WTC11 (cell line): ENCODE results near the gene CAPSL. TPM values are rescaled to one million over a fixed set of nuclear protein-coding genes. Genes with fewer than 3 reads are reported as not detected.

Source experiments
- ATAC-seq: fragments of 200-7000 bp; cut with Tn5 transposase; 2 replicates; pipeline ENCODE4 v1.10.0; 2021; ENCODE audit warnings: mild to moderate bottlenecking, moderate library complexity
- CTCF ChIA-PET: fragments of 300-600 bp; sonication (Branson Sonifier 250); formaldehyde crosslinking; loops from one replicate; lab custom pipeline; 2021; ENCODE audit warnings: antibody characterized with exemption; lab: Charles Lee
- POLR2A ChIA-PET: fragments of 350-600 bp; sonication (Branson Sonifier 250); formaldehyde crosslinking; loops from one replicate; lab custom pipeline; 2021; ENCODE audit warnings: antibody characterized with exemption; lab: Charles Lee
- DNase-seq: peaks from one replicate; pipeline ENCODE4 v3.0.0; 2021; ENCODE audit warnings: low spot score
- H3K27ac Mint-ChIP-seq: 2 replicates; pipeline ENCODE4 v1.8.0; 2021; ENCODE audit warnings: mixed read lengths
- H3K27me3 Mint-ChIP-seq: 2 replicates; pipeline ENCODE4 v1.8.0; 2021; ENCODE audit warnings: low read depth, mild to moderate bottlenecking, moderate library complexity, mixed read lengths
- H3K36me3 Mint-ChIP-seq: 2 replicates; pipeline ENCODE4 v1.8.0; 2021; ENCODE audit warnings: mixed read lengths
- H3K4me1 Mint-ChIP-seq: 2 replicates; pipeline ENCODE4 v1.8.0; 2022; ENCODE audit warnings: mixed read lengths
- H3K4me3 Mint-ChIP-seq: 2 replicates; pipeline ENCODE4 v1.8.0; 2021; ENCODE audit warnings: mild to moderate bottlenecking, moderate library complexity, mixed read lengths
- H3K9me3 Mint-ChIP-seq: 2 replicates; pipeline ENCODE4 v1.8.0; 2021; ENCODE audit warnings: mixed read lengths
- CDX4 ChIP-seq: fragments of 250-450 bp; sonication (Bioruptor Pico); IDR thresholded peaks from 2 replicates; pipeline ENCODE4 v1.9.0; 2021; ENCODE audit warnings: moderate library complexity, mild to moderate bottlenecking, inconsistent platforms, borderline replicate concordance
- CREM ChIP-seq: sonication (generic); formaldehyde crosslinking; IDR thresholded peaks from 2 replicates; pipeline ENCODE4 v1.8.1; 2022; ENCODE audit warnings: mild to moderate bottlenecking, missing genetic modification reagents, moderate library complexity
- ETV6 ChIP-seq: sonication (generic); formaldehyde crosslinking; IDR thresholded peaks from 2 replicates; pipeline ENCODE4 v1.8.1; 2022; ENCODE audit warnings: mild to moderate bottlenecking, missing genetic modification reagents
- FOXK1 ChIP-seq: sonication (generic); formaldehyde crosslinking; IDR thresholded peaks from 2 replicates; pipeline ENCODE4 v1.8.0; 2022; ENCODE audit warnings: mild to moderate bottlenecking, moderate library complexity, missing genetic modification reagents
- JUN ChIP-seq: sonication (generic); formaldehyde crosslinking; IDR thresholded peaks from 2 replicates; pipeline ENCODE4 v1.8.0; 2023; ENCODE audit warnings: mild to moderate bottlenecking, missing genetic modification reagents
- MYBL2 ChIP-seq: sonication (generic); formaldehyde crosslinking; IDR thresholded peaks from 2 replicates; pipeline ENCODE4 v1.8.1; 2023; ENCODE audit warnings: mild to moderate bottlenecking, moderate library complexity, missing genetic modification reagents
- NFATC4 ChIP-seq: fragments of 250-450 bp; sonication (Bioruptor Pico); IDR thresholded peaks from 2 replicates; pipeline ENCODE4 v1.9.0; 2021; ENCODE audit warnings: mild to moderate bottlenecking
- NR2C2 ChIP-seq: sonication (generic); formaldehyde crosslinking; IDR thresholded peaks from 2 replicates; pipeline ENCODE4 v1.8.0; 2022; ENCODE audit warnings: mild to moderate bottlenecking, missing genetic modification reagents
- NR3C1 ChIP-seq: sonication (generic); formaldehyde crosslinking; conservative IDR thresholded peaks from 2 replicates; pipeline ENCODE4 v1.8.1; 2023; ENCODE audit warnings: low read depth, mild to moderate bottlenecking, missing genetic modification reagents
- RELA ChIP-seq: sonication (generic); formaldehyde crosslinking; IDR thresholded peaks from 2 replicates; pipeline ENCODE4 v1.8.1; 2022; ENCODE audit warnings: missing genetic modification reagents, mild to moderate bottlenecking, borderline replicate concordance
- SOX15 ChIP-seq: fragments of 250-450 bp; sonication (Bioruptor Pico); IDR thresholded peaks from 2 replicates; pipeline ENCODE4 v1.9.0; 2021; ENCODE audit warnings: mild to moderate bottlenecking
- TEAD1 ChIP-seq: sonication (generic); formaldehyde crosslinking; IDR thresholded peaks from 2 replicates; pipeline ENCODE4 v1.8.0; 2022; ENCODE audit warnings: mild to moderate bottlenecking, missing genetic modification reagents
- USF2 ChIP-seq: sonication (generic); formaldehyde crosslinking; IDR thresholded peaks from 2 replicates; pipeline ENCODE4 v1.8.1; 2023; ENCODE audit warnings: mild to moderate bottlenecking, missing genetic modification reagents, moderate library complexity
- ZBTB21 ChIP-seq: sonication (generic); formaldehyde crosslinking; IDR thresholded peaks from 2 replicates; pipeline ENCODE4 v1.8.1; 2023; ENCODE audit warnings: mild to moderate bottlenecking, missing genetic modification reagents, borderline replicate concordance
- ZNF232 ChIP-seq: sonication (generic); formaldehyde crosslinking; IDR thresholded peaks from 2 replicates; pipeline ENCODE4 v1.8.0; 2022; ENCODE audit warnings: mild to moderate bottlenecking, missing genetic modification reagents
- total RNA-seq: library from RNA; stranded (reverse); gene quantifications from 3 replicates; pipeline ENCODE4 v1.2.3, GENCODE V29; 2021
- TF ChIP-seq, protein P1 (sequence below): sonication (generic); formaldehyde crosslinking; IDR thresholded peaks from 2 replicates; pipeline ENCODE4 v1.8.0; 2023; ENCODE audit warnings: mild to moderate bottlenecking, missing genetic modification reagents
- TF ChIP-seq, protein P2 (sequence below): fragments of 250-450 bp; sonication (Bioruptor Pico); IDR thresholded peaks from 2 replicates; pipeline ENCODE4 v2.1.2; 2022; ENCODE audit warnings: mild to moderate bottlenecking, moderate library complexity
- TF ChIP-seq, protein P3 (sequence below): sonication (generic); formaldehyde crosslinking; IDR thresholded peaks from 2 replicates; pipeline ENCODE4 v1.8.1; 2022; ENCODE audit warnings: mild to moderate bottlenecking, missing genetic modification reagents, moderate library complexity, borderline replicate concordance
- TF ChIP-seq, protein P4 (sequence below): sonication (generic); formaldehyde crosslinking; IDR thresholded peaks from 2 replicates; pipeline ENCODE4 v1.8.0; 2023; ENCODE audit warnings: missing genetic modification reagents, mild to moderate bottlenecking, borderline replicate concordance
- TF ChIP-seq, protein P5 (sequence below): sonication (generic); formaldehyde crosslinking; IDR thresholded peaks from 2 replicates; pipeline ENCODE4 v1.8.1; 2023; ENCODE audit warnings: mild to moderate bottlenecking, missing genetic modification reagents

CAPSL gene
- total RNA-seq, 1 experiment from 2014 or later, result not detected

DNA sequence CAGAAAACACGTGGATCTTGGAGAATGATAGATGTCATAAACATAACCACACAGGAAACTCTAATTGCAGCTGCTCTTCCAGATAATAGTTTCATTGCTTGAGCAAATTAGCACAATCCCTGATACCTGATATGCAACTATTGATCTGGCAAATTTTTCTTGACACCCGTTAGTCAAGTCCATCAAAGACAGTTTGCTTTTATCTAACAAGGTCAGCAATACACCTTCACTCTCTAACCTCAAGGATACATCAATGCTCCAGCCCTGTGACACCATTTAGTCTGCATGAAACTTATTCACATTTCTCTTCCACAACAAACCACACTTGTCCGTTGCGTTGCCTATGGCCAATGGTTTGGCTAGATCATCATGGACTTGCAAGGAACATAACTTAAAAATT lies 36.1 kb upstream of the CAPSL start:
- peaks cover 48% of the 10 kb centered on the region for H3K9me3 Mint-ChIP-seq
- POLR2A ChIA-PET, result no interaction called here

GRCh38 chr5:35971878-35972210 lies 33.4 kb upstream of the CAPSL start:
- Mint-ChIP-seq H3K27ac (no peak overlapping the region), H3K36me3 (peaks cover 8% of the 10 kb centered on the region), H3K27me3 (peaks cover 16% of the 10 kb centered on the region), H3K9me3 (peaks cover 40% of the 10 kb centered on the region), H3K4me3 (no peak overlapping the region), H3K4me1 (no peaks in the 10 kb centered on the region)
- DNase-seq (no peak), ATAC-seq (no peak)
- ChIA-PET CTCF (interaction anchor here (2.6 kb wide), 1 partner anchor 8 kb away, joined by 7 read pairs; no protein-coding TSS in a partner anchor), POLR2A (no interaction called here)
- TF ChIP-seq TEAD1 (CRISPR knock-in tag), result no peak
- TF ChIP-seq USF2, result no peak
- TF ChIP-seq ETV6 (CRISPR knock-in tag), result no peak
- no peak for TF ChIP-seq CDX4 (CRISPR knock-in tag)
- TF ChIP-seq NR3C1 (CRISPR knock-in tag), result no peak

More for the DNA sequence above, 36.1 kb upstream of the CAPSL start:
- TF ChIP-seq MYBL2 (CRISPR knock-in tag) (no peak), NR2C2 (CRISPR knock-in tag) (no peak), NFATC4 (no peak), RELA (CRISPR knock-in tag) (no peak), ZBTB21 (CRISPR knock-in tag) (no peak), CREM (CRISPR knock-in tag) (no peak), ZNF232 (CRISPR knock-in tag) (no peak), SOX15 (no peak), JUN (CRISPR knock-in tag) (no peak), FOXK1 (CRISPR knock-in tag) (no peak)
- TF ChIP-seq, protein P1, sequence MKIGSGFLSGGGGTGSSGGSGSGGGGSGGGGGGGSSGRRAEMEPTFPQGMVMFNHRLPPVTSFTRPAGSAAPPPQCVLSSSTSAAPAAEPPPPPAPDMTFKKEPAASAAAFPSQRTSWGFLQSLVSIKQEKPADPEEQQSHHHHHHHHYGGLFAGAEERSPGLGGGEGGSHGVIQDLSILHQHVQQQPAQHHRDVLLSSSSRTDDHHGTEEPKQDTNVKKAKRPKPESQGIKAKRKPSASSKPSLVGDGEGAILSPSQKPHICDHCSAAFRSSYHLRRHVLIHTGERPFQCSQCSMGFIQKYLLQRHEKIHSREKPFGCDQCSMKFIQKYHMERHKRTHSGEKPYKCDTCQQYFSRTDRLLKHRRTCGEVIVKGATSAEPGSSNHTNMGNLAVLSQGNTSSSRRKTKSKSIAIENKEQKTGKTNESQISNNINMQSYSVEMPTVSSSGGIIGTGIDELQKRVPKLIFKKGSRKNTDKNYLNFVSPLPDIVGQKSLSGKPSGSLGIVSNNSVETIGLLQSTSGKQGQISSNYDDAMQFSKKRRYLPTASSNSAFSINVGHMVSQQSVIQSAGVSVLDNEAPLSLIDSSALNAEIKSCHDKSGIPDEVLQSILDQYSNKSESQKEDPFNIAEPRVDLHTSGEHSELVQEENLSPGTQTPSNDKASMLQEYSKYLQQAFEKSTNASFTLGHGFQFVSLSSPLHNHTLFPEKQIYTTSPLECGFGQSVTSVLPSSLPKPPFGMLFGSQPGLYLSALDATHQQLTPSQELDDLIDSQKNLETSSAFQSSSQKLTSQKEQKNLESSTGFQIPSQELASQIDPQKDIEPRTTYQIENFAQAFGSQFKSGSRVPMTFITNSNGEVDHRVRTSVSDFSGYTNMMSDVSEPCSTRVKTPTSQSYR, result no peak
- TF ChIP-seq, protein P2, sequence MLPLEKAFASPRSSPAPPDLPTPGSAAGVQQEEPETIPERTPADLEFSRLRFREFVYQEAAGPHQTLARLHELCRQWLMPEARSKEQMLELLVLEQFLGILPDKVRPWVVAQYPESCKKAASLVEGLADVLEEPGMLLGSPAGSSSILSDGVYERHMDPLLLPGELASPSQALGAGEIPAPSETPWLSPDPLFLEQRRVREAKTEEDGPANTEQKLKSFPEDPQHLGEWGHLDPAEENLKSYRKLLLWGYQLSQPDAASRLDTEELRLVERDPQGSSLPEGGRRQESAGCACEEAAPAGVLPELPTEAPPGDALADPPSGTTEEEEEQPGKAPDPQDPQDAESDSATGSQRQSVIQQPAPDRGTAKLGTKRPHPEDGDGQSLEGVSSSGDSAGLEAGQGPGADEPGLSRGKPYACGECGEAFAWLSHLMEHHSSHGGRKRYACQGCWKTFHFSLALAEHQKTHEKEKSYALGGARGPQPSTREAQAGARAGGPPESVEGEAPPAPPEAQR, result no peak
- TF ChIP-seq, protein P3, sequence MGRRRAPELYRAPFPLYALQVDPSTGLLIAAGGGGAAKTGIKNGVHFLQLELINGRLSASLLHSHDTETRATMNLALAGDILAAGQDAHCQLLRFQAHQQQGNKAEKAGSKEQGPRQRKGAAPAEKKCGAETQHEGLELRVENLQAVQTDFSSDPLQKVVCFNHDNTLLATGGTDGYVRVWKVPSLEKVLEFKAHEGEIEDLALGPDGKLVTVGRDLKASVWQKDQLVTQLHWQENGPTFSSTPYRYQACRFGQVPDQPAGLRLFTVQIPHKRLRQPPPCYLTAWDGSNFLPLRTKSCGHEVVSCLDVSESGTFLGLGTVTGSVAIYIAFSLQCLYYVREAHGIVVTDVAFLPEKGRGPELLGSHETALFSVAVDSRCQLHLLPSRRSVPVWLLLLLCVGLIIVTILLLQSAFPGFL, result no peak
- TF ChIP-seq, protein P4, sequence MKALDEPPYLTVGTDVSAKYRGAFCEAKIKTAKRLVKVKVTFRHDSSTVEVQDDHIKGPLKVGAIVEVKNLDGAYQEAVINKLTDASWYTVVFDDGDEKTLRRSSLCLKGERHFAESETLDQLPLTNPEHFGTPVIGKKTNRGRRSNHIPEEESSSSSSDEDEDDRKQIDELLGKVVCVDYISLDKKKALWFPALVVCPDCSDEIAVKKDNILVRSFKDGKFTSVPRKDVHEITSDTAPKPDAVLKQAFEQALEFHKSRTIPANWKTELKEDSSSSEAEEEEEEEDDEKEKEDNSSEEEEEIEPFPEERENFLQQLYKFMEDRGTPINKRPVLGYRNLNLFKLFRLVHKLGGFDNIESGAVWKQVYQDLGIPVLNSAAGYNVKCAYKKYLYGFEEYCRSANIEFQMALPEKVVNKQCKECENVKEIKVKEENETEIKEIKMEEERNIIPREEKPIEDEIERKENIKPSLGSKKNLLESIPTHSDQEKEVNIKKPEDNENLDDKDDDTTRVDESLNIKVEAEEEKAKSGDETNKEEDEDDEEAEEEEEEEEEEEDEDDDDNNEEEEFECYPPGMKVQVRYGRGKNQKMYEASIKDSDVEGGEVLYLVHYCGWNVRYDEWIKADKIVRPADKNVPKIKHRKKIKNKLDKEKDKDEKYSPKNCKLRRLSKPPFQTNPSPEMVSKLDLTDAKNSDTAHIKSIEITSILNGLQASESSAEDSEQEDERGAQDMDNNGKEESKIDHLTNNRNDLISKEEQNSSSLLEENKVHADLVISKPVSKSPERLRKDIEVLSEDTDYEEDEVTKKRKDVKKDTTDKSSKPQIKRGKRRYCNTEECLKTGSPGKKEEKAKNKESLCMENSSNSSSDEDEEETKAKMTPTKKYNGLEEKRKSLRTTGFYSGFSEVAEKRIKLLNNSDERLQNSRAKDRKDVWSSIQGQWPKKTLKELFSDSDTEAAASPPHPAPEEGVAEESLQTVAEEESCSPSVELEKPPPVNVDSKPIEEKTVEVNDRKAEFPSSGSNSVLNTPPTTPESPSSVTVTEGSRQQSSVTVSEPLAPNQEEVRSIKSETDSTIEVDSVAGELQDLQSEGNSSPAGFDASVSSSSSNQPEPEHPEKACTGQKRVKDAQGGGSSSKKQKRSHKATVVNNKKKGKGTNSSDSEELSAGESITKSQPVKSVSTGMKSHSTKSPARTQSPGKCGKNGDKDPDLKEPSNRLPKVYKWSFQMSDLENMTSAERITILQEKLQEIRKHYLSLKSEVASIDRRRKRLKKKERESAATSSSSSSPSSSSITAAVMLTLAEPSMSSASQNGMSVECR (CRISPR knock-in tag), result no peak
- TF ChIP-seq, protein P5, sequence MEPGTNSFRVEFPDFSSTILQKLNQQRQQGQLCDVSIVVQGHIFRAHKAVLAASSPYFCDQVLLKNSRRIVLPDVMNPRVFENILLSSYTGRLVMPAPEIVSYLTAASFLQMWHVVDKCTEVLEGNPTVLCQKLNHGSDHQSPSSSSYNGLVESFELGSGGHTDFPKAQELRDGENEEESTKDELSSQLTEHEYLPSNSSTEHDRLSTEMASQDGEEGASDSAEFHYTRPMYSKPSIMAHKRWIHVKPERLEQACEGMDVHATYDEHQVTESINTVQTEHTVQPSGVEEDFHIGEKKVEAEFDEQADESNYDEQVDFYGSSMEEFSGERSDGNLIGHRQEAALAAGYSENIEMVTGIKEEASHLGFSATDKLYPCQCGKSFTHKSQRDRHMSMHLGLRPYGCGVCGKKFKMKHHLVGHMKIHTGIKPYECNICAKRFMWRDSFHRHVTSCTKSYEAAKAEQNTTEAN (CRISPR knock-in tag), result no peak
- TF ChIP-seq, all 79 proteins: peak for 0
- H3K4me3 Mint-ChIP-seq, result no peak overlapping the region
- H3K27ac Mint-ChIP-seq, result no peak overlapping the region
- H3K27me3 Mint-ChIP-seq, result peaks cover 20% of the 10 kb centered on the region
- DNase-seq (no peak), ATAC-seq (no peak)
- H3K36me3 Mint-ChIP-seq, result peaks cover 11% of the 10 kb centered on the region
- H3K4me1 Mint-ChIP-seq, result no peaks in the 10 kb centered on the region
- CTCF ChIA-PET, result no interaction called here
